K562 (cell line): ENCODE measurements around the gene FCHSD1. TPM values are rescaled to one million over a fixed set of nuclear protein-coding genes. Genes with fewer than 3 reads are reported as not detected.

ENCODE experiments used
- ETS2 ChIP-seq: IDR thresholded peaks from 2 replicates; pipeline ENCODE4 v1.6.1; 2016; ENCODE audit warnings: borderline replicate concordance, missing genetic modification characterization, mild to moderate bottlenecking, moderate library complexity, missing compliant biosample characterization; ENCODE audit not compliant: poor library complexity, severe bottlenecking
- FOS ChIP-seq: IDR thresholded peaks from 3 replicates; pipeline ENCODE4 v1.6.1; 2011; ENCODE audit not compliant: insufficient read length; ENCODE audit errors: extremely low read depth
- NEUROD1 ChIP-seq: fragments of 150-350 bp; IDR thresholded peaks from 2 replicates; pipeline ENCODE4 v1.6.1; 2014; ENCODE audit warnings: borderline replicate concordance, low read length, low read depth; ENCODE audit not compliant: partially characterized antibody
- ZFP1 ChIP-seq: fragments of 450-650 bp; formaldehyde crosslinking; IDR thresholded peaks from 2 replicates; pipeline ENCODE4 v1.4.0; 2020; ENCODE audit warnings: mild to moderate bottlenecking, mixed read lengths
- polyA plus RNA-seq, 8 experiments: library from polyadenylated mRNA; depleted of rRNA in 4 of 8; stranded (reverse) in 5 of 8; unstranded in 3 of 8; fragments of >200 nt; fragmentation: Nextera tagmentation in 2 of 8; fragmentation: Illumina TruSeq in 1 of 8; extraction: Ambion mirVana in 2 of 8; extraction: Trizol in 1 of 8; gene quantifications; 2 replicates each; pipeline versions ENCODE4 v1.2.1 to v1.2.3, GENCODE V29; 2011 to 2014; ENCODE audit warnings: inconsistent platforms in 1 of 8, missing spikeins in 1 of 8
- total RNA-seq, 7 experiments: library from RNA; depleted of rRNA in 6 of 7; stranded (reverse); fragments of >200 nt in 6 of 7; fragmentation: Illumina TruSeq in 2 of 7; extraction: Trizol in 2 of 7; gene quantifications; 2 replicates each; pipeline versions ENCODE4 v1.2.1 to v1.2.3, GENCODE V29; 2011 to 2021; ENCODE audit warnings: low replicate concordance in 1 of 7
- TF ChIP-seq, protein P1 (sequence below): IDR thresholded peaks from 3 replicates; pipeline ENCODE4 v1.6.1; 2011; ENCODE audit warnings: borderline replicate concordance, mild to moderate bottlenecking, moderate library complexity; ENCODE audit not compliant: insufficient read length; ENCODE audit errors: extremely low read depth
- TF ChIP-seq, protein P2 (sequence below): sonication (generic); formaldehyde crosslinking; IDR thresholded peaks from 2 replicates; pipeline ENCODE4 v1.8.1; 2023; ENCODE audit warnings: mild to moderate bottlenecking, missing genetic modification reagents
- TF ChIP-seq, protein P3 (sequence below), 2 experiments: fragments of 450-650 bp in 1 of 2; sonication (generic) in 1 of 2; formaldehyde crosslinking; conservative IDR thresholded peaks; 2 replicates each; pipeline versions ENCODE4 v1.4.0 to v1.8.1; 2020 to 2022; ENCODE audit warnings: mild to moderate bottlenecking in 1 of 2, missing genetic modification reagents in 1 of 2

Gene FCHSD1
- total and polyA plus RNA-seq, 9 of the 15 experiments (the other 6 are each of a cell fraction or from before 2014, with no cell fraction given), result 0.35 to 37.5 (median 13.6) TPM

DNA sequence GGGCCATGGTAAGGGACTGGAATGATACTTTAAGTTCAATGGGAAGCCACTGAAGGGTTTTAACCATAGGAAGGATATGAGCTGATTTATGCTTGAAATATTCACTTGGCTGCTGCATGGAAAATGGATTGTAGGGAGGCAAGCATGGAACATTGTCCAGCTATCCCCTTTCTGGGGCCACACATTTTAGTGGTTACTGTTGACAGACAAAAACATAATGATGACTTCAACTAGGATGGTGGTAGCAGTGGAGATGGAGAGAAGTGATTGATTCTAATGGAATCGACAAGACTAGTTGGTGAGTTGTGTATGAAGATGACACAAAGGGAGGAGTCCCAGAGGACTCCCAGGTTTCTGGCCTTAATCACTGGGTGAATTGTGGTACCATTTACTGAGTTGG is 6.2 kb upstream of the FCHSD1 start (continued):
- TF ChIP-seq, protein P1, sequence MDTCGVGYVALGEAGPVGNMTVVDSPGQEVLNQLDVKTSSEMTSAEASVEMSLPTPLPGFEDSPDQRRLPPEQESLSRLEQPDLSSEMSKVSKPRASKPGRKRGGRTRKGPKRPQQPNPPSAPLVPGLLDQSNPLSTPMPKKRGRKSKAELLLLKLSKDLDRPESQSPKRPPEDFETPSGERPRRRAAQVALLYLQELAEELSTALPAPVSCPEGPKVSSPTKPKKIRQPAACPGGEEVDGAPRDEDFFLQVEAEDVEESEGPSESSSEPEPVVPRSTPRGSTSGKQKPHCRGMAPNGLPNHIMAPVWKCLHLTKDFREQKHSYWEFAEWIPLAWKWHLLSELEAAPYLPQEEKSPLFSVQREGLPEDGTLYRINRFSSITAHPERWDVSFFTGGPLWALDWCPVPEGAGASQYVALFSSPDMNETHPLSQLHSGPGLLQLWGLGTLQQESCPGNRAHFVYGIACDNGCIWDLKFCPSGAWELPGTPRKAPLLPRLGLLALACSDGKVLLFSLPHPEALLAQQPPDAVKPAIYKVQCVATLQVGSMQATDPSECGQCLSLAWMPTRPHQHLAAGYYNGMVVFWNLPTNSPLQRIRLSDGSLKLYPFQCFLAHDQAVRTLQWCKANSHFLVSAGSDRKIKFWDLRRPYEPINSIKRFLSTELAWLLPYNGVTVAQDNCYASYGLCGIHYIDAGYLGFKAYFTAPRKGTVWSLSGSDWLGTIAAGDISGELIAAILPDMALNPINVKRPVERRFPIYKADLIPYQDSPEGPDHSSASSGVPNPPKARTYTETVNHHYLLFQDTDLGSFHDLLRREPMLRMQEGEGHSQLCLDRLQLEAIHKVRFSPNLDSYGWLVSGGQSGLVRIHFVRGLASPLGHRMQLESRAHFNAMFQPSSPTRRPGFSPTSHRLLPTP, result no peak
- no peak for TF ChIP-seq ETS2 (tag)
- TF ChIP-seq FOS, result no peak
- TF ChIP-seq, protein P2, sequence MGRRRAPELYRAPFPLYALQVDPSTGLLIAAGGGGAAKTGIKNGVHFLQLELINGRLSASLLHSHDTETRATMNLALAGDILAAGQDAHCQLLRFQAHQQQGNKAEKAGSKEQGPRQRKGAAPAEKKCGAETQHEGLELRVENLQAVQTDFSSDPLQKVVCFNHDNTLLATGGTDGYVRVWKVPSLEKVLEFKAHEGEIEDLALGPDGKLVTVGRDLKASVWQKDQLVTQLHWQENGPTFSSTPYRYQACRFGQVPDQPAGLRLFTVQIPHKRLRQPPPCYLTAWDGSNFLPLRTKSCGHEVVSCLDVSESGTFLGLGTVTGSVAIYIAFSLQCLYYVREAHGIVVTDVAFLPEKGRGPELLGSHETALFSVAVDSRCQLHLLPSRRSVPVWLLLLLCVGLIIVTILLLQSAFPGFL (CRISPR knock-in tag), result no peak
- TF ChIP-seq NEUROD1, result no peak
- TF ChIP-seq ZFP1 (CRISPR knock-in tag), result no peak
- TF ChIP-seq, protein P3, sequence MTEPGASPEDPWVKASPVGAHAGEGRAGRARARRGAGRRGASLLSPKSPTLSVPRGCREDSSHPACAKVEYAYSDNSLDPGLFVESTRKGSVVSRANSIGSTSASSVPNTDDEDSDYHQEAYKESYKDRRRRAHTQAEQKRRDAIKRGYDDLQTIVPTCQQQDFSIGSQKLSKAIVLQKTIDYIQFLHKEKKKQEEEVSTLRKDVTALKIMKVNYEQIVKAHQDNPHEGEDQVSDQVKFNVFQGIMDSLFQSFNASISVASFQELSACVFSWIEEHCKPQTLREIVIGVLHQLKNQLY (CRISPR knock-in tag; conservative IDR thresholded peaks at IDR 0.05), result no peak
